HepG2 (cell line): ENCODE results near the gene LARP4.

Experiments used
- SP4 ChIP-seq: sonication (generic); formaldehyde crosslinking; IDR thresholded peaks from 2 replicates; pipeline ENCODE4 v1.8.1; 2023; ENCODE audit warnings: mild to moderate bottlenecking, missing genetic modification reagents
- ZFP36 ChIP-seq: fragments of 150-350 bp; IDR thresholded peaks from 2 replicates; pipeline ENCODE4 v1.6.1; 2018; ENCODE audit warnings: borderline replicate concordance, low read length, low read depth; ENCODE audit not compliant: partially characterized antibody
- ZFX ChIP-seq: sonication (generic); formaldehyde crosslinking; IDR thresholded peaks from 2 replicates; pipeline ENCODE4 v1.4.0; 2020; ENCODE audit warnings: mild to moderate bottlenecking, low read depth, missing genetic modification reagents, moderate library complexity
- ZNF121 ChIP-seq: sonication (generic); formaldehyde crosslinking; IDR thresholded peaks from 2 replicates; pipeline ENCODE4 v1.5.0; 2020; ENCODE audit warnings: mild to moderate bottlenecking, missing genetic modification reagents
- TF ChIP-seq, protein P1 (sequence below): sonication (generic); formaldehyde crosslinking; IDR thresholded peaks from 2 replicates; pipeline ENCODE4 v1.5.0; 2020; ENCODE audit warnings: mild to moderate bottlenecking, missing genetic modification reagents, moderate library complexity

DNA sequence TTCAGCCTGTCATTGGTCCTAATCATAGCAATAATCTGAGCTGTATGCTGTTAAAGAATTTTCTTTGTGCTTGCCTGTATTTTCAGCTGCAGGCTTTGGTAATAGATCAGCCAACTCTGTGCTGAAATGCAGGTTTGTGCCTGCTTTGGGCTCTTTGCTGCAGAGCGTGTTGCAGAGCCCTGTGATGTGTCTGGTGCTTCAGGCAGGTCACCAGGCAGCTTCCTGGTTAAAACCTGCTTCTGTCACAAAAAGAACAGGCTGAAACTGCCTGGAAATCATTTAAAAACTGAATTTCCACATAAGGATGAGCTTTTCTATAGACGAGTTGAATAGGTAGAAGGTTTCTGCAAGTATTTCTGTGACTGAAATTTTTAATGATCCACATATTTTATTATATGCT lies 107.2 kb downstream of the LARP4 start:
- TF ChIP-seq SP4 (CRISPR knock-in tag) = no peak
- TF ChIP-seq, protein P1, sequence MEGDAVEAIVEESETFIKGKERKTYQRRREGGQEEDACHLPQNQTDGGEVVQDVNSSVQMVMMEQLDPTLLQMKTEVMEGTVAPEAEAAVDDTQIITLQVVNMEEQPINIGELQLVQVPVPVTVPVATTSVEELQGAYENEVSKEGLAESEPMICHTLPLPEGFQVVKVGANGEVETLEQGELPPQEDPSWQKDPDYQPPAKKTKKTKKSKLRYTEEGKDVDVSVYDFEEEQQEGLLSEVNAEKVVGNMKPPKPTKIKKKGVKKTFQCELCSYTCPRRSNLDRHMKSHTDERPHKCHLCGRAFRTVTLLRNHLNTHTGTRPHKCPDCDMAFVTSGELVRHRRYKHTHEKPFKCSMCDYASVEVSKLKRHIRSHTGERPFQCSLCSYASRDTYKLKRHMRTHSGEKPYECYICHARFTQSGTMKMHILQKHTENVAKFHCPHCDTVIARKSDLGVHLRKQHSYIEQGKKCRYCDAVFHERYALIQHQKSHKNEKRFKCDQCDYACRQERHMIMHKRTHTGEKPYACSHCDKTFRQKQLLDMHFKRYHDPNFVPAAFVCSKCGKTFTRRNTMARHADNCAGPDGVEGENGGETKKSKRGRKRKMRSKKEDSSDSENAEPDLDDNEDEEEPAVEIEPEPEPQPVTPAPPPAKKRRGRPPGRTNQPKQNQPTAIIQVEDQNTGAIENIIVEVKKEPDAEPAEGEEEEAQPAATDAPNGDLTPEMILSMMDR (CRISPR knock-in tag) = no peak
- TF ChIP-seq ZNF121 = no peak
- no peak for TF ChIP-seq ZFP36
- TF ChIP-seq ZFX (CRISPR knock-in tag) = no peak
